Mammary epithelial cell (primary cell): ENCODE data around the gene RNF5.
"Not testable (repeated sequence)": the region's sequence is repeated elsewhere in the genome, so short reads cannot be mapped to it uniquely, and the experiment has no call there.

Source experiments
- EZH2 ChIP-seq: IDR thresholded peaks from 2 replicates; pipeline ENCODE4 v1.6.1; 2012; ENCODE audit warnings: low read length, inconsistent platforms, borderline replicate concordance
- TF ChIP-seq, protein P1 (sequence below), 2 donors: IDR thresholded peaks in 1 of 2; conservative IDR thresholded peaks in 1 of 2; 2 replicates each; pipeline ENCODE4 v1.5.1; 2011 to 2012; ENCODE audit warnings: inconsistent platforms in 2 of 2, low read length in 2 of 2, mild to moderate bottlenecking in 2 of 2, control low read depth in 1 of 2, low read depth in 1 of 2; ENCODE audit not compliant: insufficient read depth in 1 of 2; ENCODE audit errors: extremely low read depth in 1 of 2

DNA sequence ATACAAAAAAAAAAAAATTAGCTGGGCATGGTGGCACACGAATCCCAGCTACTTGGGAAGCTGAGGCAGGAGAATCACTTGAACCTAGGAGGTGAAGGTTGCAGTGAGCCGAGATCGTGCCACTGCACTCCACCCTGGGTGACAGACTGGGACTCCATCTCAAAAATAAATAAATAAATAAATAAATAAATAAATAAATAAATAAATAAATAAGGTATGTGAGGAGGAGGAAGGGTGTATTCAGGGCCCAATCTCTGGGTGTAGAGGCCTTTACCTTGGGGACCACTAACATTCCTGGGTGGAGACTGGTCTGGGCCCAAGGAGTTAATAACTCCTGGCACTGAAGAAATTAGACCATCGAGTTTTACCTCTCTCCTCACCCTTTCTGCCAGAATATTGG, 33.2 kb downstream of the RNF5 start:
- TF ChIP-seq, protein P1, sequence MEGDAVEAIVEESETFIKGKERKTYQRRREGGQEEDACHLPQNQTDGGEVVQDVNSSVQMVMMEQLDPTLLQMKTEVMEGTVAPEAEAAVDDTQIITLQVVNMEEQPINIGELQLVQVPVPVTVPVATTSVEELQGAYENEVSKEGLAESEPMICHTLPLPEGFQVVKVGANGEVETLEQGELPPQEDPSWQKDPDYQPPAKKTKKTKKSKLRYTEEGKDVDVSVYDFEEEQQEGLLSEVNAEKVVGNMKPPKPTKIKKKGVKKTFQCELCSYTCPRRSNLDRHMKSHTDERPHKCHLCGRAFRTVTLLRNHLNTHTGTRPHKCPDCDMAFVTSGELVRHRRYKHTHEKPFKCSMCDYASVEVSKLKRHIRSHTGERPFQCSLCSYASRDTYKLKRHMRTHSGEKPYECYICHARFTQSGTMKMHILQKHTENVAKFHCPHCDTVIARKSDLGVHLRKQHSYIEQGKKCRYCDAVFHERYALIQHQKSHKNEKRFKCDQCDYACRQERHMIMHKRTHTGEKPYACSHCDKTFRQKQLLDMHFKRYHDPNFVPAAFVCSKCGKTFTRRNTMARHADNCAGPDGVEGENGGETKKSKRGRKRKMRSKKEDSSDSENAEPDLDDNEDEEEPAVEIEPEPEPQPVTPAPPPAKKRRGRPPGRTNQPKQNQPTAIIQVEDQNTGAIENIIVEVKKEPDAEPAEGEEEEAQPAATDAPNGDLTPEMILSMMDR (conservative IDR thresholded peaks at IDR 0.05 in 1 of 2, IDR thresholded peaks at IDR 0.05 in 1 of 2; ENCODE audit: extremely low read depth in 1 of 2, insufficient read depth in 1 of 2, low read depth in 1 of 2, low read length in 2 of 2): not testable (repeated sequence)
- not testable (repeated sequence) for TF ChIP-seq EZH2
